Measurements from ENCODE around the gene SUSD1. TPM values are rescaled to one million over a fixed set of nuclear protein-coding genes. Genes with fewer than 3 reads are reported as not detected.

SUSD1 gene
- total RNA-seq, 3 donors from 2014 or later: 6.4 to 17.3 (median 13.1) TPM

GRCh38 chr9:112175796-112176315 is 759 bp upstream of the SUSD1 start:
- intact Hi-C loops (cut with DNase I; ENCODE audit: low total_unique reads): no loop called here
- no peak for DNase-seq (ENCODE audit: low spot score in 2 of 2)
- H3K36me3 ChIP-seq: no peaks in the 10 kb centered on the region
- peak overlapping the region; percentile 58 to 92 (median 74) for H3K4me3 ChIP-seq
- TF ChIP-seq POLR2AphosphoS5 (IDR thresholded peaks at IDR 0.05) (no peak), POLR2A (IDR thresholded peaks at IDR 0.05) (no peak)
- TF ChIP-seq, protein P1, sequence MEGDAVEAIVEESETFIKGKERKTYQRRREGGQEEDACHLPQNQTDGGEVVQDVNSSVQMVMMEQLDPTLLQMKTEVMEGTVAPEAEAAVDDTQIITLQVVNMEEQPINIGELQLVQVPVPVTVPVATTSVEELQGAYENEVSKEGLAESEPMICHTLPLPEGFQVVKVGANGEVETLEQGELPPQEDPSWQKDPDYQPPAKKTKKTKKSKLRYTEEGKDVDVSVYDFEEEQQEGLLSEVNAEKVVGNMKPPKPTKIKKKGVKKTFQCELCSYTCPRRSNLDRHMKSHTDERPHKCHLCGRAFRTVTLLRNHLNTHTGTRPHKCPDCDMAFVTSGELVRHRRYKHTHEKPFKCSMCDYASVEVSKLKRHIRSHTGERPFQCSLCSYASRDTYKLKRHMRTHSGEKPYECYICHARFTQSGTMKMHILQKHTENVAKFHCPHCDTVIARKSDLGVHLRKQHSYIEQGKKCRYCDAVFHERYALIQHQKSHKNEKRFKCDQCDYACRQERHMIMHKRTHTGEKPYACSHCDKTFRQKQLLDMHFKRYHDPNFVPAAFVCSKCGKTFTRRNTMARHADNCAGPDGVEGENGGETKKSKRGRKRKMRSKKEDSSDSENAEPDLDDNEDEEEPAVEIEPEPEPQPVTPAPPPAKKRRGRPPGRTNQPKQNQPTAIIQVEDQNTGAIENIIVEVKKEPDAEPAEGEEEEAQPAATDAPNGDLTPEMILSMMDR (IDR thresholded peaks at IDR 0.05): no peak
- no peaks in the 10 kb centered on the region for H3K9me3 ChIP-seq
- H3K4me1 ChIP-seq: peaks cover 0 to 3% of the 10 kb centered on the region in 2 donors
- H3K27me3 ChIP-seq: no peaks in the 10 kb centered on the region
- no peak overlapping the region for H3K27ac ChIP-seq

GRCh38 chr9:112174222-112174964 is 704 bp downstream of the SUSD1 start:
- peak overlapping the region; percentile 52 to 85 for H3K27ac ChIP-seq
- peaks cover 0 to 3% of the 10 kb centered on the region in 2 donors for H3K4me1 ChIP-seq
- TF ChIP-seq, protein P1 (IDR thresholded peaks at IDR 0.05): no peak
- TF ChIP-seq POLR2AphosphoS5 (IDR thresholded peaks at IDR 0.05) (no peak), POLR2A (IDR thresholded peaks at IDR 0.05) (no peak)
- no peaks in the 10 kb centered on the region for H3K9me3 ChIP-seq
- H3K27me3 ChIP-seq: no peaks in the 10 kb centered on the region
- DNase-seq (ENCODE audit: low spot score in 2 of 2): no peak
- H3K4me3 ChIP-seq: peak overlapping the region; percentile 58 to 92 (median 74)
- H3K36me3 ChIP-seq: no peaks in the 10 kb centered on the region
- intact Hi-C loops (cut with DNase I; ENCODE audit: low total_unique reads): no loop called here

- no peak overlapping the region for H3K27ac ChIP-seq
- no peaks in the 10 kb centered on the region for H3K9me3 ChIP-seq
- intact Hi-C loops (cut with DNase I; ENCODE audit: low total_unique reads): no loop called here
- H3K27me3 ChIP-seq: no peaks in the 10 kb centered on the region
- no peak for DNase-seq (ENCODE audit: low spot score in 2 of 2)
- peaks cover 0 to 3% of the 10 kb centered on the region in 2 donors for H3K4me1 ChIP-seq
- TF ChIP-seq POLR2A (IDR thresholded peaks at IDR 0.05): no peak
- no peak for TF ChIP-seq POLR2AphosphoS5 (IDR thresholded peaks at IDR 0.05)
- TF ChIP-seq, protein P1 (IDR thresholded peaks at IDR 0.05): no peak
- H3K36me3 ChIP-seq: no peaks in the 10 kb centered on the region
- H3K4me3 ChIP-seq: no peak overlapping the region
These were observed 1.4 kb downstream of the SUSD1 start for GRCh38 chr9:112173489-112174221.

DNA sequence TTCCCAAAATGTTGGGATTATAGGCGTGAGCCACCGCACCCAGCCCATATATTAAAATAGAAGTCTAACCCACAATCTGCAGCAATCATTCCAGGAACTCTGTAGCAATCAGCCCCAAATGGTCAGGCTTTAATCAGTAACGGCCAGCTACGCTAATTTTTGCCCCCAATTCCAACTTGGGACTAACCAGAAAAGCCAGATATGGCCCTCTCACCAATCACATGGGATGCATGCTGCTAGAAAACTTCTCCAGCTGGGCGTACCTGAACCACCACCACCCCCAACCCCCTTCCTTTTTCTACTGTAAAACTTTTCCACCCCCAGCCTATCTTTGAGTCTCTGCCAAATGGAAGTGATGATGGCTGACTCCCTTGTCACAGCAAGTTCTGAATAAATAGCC is 4.1 kb downstream of the SUSD1 start:
- intact Hi-C loops (cut with DNase I; ENCODE audit: low total_unique reads): no loop called here
- Histone ChIP-seq H3K4me1 (peaks cover 0 to 3% of the 10 kb centered on the region in 2 donors), H3K27ac (no peak overlapping the region), H3K9me3 (no peaks in the 10 kb centered on the region), H3K27me3 (no peaks in the 10 kb centered on the region), H3K36me3 (no peaks in the 10 kb centered on the region), H3K4me3 (no peak overlapping the region)
- TF ChIP-seq, protein P1 (IDR thresholded peaks at IDR 0.05): no peak
- no peak for TF ChIP-seq POLR2A (IDR thresholded peaks at IDR 0.05)
- no peak for DNase-seq (ENCODE audit: low spot score in 2 of 2)

DNA sequence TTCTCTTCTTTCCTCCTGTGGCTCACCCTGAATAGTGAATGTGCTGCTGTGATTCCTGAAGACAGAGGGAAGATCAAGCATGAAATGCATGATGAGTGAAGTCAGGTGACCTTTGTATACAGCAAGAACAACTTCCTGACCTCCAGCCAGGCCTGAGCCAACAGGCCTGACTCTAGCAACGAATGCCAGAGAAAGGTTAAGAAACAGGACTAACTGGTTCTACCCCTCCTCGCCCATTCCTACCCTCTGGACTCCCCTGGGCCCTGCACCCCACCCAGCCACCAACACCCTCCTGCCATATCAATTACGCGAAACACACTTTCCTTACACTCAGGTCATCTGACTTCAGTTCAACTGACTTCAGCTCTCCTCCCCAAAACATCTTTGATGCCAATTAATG is 4.9 kb downstream of the SUSD1 start:
- DNase-seq (ENCODE audit: low spot score in 2 of 2): peak in 1 of 2 donors; percentile 26
- TF ChIP-seq POLR2A (IDR thresholded peaks at IDR 0.05) (no peak), POLR2AphosphoS5 (IDR thresholded peaks at IDR 0.05) (no peak)
- TF ChIP-seq, protein P1 (IDR thresholded peaks at IDR 0.05): no peak
- Histone ChIP-seq H3K27ac (peak overlapping the region; percentile 30 to 40), H3K4me3 (no peak overlapping the region), H3K9me3 (no peaks in the 10 kb centered on the region), H3K36me3 (no peaks in the 10 kb centered on the region), H3K27me3 (no peaks in the 10 kb centered on the region), H3K4me1 (peaks cover 0 to 2% of the 10 kb centered on the region in 2 donors)
- intact Hi-C loops (cut with DNase I; ENCODE audit: low total_unique reads): no loop called here
